CD4-positive, CD25-positive, alpha-beta regulatory T cell (primary cell): ENCODE results near the gene SNX33. TPM values are rescaled to one million over a fixed set of nuclear protein-coding genes. Genes with fewer than 3 reads are reported as not detected.
"Not testable (repeated sequence)": the region's sequence is repeated elsewhere in the genome, so short reads cannot be mapped to it uniquely, and the experiment has no call there.

ENCODE experiments used
- ATAC-seq, 2 donors: fragments of 150-1000 bp; cut with Tn5 transposase; one replicate each; pipeline ENCODE4 v1.10.0; 2021; ENCODE audit warnings: low read depth in 2 of 2, moderate number of reproducible peaks in 2 of 2, moderate library complexity in 1 of 2
- DNase-seq, 3 donors: peaks; one replicate each; pipeline versions ENCODE4 v3.0.0 to v3.0.0-alpha.2; 2012 to 2022; ENCODE audit warnings: mixed read lengths in 1 of 3
- H3K27ac ChIP-seq: one replicate; pipeline ENCODE4 v1.7.0; 2013; ENCODE audit warnings: mild to moderate bottlenecking, low read length; ENCODE audit not compliant: insufficient read depth, poor library complexity, severe bottlenecking
- H3K27me3 ChIP-seq: one replicate; pipeline ENCODE4 v1.7.0; 2013; ENCODE audit warnings: low read length; ENCODE audit not compliant: control insufficient read depth, insufficient read depth
- H3K36me3 ChIP-seq: one replicate; pipeline ENCODE4 v1.7.0; 2013; ENCODE audit warnings: mild to moderate bottlenecking, low read length, moderate library complexity; ENCODE audit not compliant: control insufficient read depth, insufficient read depth
- H3K4me1 ChIP-seq: 2 replicates; pipeline ENCODE4 v1.7.0; 2013; ENCODE audit warnings: mild to moderate bottlenecking, low read length; ENCODE audit not compliant: insufficient read depth, control insufficient read depth, poor library complexity, severe bottlenecking
- H3K4me3 ChIP-seq: one replicate; pipeline ENCODE4 v1.7.0; 2013; ENCODE audit warnings: low read depth, mild to moderate bottlenecking, low read length, moderate library complexity
- H3K9me3 ChIP-seq, 2 experiments: 1 replicate in 1 of 2; 2 replicates in 1 of 2; pipeline ENCODE4 v1.7.0; 2013; ENCODE audit warnings: low read length in 2 of 2, mild to moderate bottlenecking in 1 of 2, moderate library complexity in 1 of 2; ENCODE audit not compliant: control insufficient read depth in 2 of 2
- H3K27ac Mint-ChIP-seq, 3 donors: one replicate each; pipeline ENCODE4 v1.8.0; 2020 to 2022; ENCODE audit warnings: mild to moderate bottlenecking in 3 of 3, mixed read lengths in 3 of 3, moderate library complexity in 2 of 3
- H3K27me3 Mint-ChIP-seq: one replicate; pipeline ENCODE4 v1.8.0; 2022; ENCODE audit warnings: mild to moderate bottlenecking, mixed read lengths
- H3K36me3 Mint-ChIP-seq: one replicate; pipeline ENCODE4 v1.8.0; 2020; ENCODE audit warnings: mixed read lengths
- H3K4me1 Mint-ChIP-seq, 4 donors: one replicate each; pipeline ENCODE4 v1.8.0; 2020 to 2022; ENCODE audit warnings: mixed read lengths in 4 of 4, mild to moderate bottlenecking in 1 of 4
- H3K4me3 Mint-ChIP-seq, 4 donors: one replicate each; pipeline ENCODE4 v1.8.0; 2020 to 2022; ENCODE audit warnings: mild to moderate bottlenecking in 4 of 4, mixed read lengths in 4 of 4, moderate library complexity in 3 of 4
- H3K9me3 Mint-ChIP-seq, 7 donors: one replicate each; pipeline ENCODE4 v1.8.0; 2020 to 2022; ENCODE audit warnings: mixed read lengths in 7 of 7, mild to moderate bottlenecking in 3 of 7, moderate library complexity in 2 of 7
- polyA plus RNA-seq, 4 donors: library from polyadenylated mRNA; unstranded; fragments of 300-500 nt; fragmentation: Illumina TruSeq; gene quantifications; one replicate each; pipeline ENCODE4 v1.2.3, GENCODE V29; 2021
- total RNA-seq: library from RNA; stranded (reverse); gene quantifications from one replicate; pipeline ENCODE4 v1.2.3, GENCODE V29; 2022

The SNX33 gene
- total and polyA plus RNA-seq, 5 donors from 2014 or later, result 0.03 to 2.1 (median 0.78) TPM

DNA sequence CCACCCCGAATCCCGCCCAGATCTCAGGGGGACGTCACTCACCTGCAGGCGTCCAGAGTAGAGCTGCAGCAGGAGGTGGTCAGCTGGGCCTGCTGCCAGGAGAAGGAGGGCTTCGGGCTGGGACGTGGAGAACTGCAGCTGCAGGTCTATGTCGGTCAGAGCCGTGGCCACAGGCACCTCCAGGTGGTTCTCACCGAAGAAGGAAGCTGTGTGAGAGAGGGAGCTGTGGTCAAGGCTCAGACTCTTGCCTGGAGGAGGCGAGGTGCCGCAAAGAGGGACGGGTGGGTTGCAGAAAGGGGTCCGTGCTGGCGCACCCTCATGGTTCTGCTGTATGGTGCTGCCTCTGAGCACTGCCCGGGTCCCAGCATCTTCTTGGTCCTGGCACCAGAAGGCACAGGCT, 45.3 kb downstream of the SNX33 start:
- H3K4me3 ChIP-seq, H3K9me3 Mint-ChIP-seq, H3K27ac ChIP-seq, H3K27me3 ChIP-seq, H3K27ac Mint-ChIP-seq, H3K27me3 Mint-ChIP-seq, H3K9me3 ChIP-seq, DNase-seq, ATAC-seq, H3K36me3 Mint-ChIP-seq, H3K4me3 Mint-ChIP-seq, H3K36me3 ChIP-seq: not testable (repeated sequence)
- H3K4me1 Mint-ChIP-seq, result peaks cover 0 to 20% (median 9%) of the 10 kb centered on the region in 4 donors
- H3K4me1 ChIP-seq, result peaks cover 12% of the 10 kb centered on the region

GRCh38 chr15:75693501-75694240, 46.0 kb downstream of the SNX33 start:
- H3K4me1 ChIP-seq, result peaks cover 12% of the 10 kb centered on the region
- Mint-ChIP-seq H3K4me1 (peaks cover 0 to 20% (median 9%) of the 10 kb centered on the region in 4 donors), H3K9me3 (no peaks in the 10 kb centered on the region), H3K36me3 (peaks cover 4% of the 10 kb centered on the region), H3K4me3 (no peak overlapping the region), H3K27ac (no peak overlapping the region), H3K27me3 (peaks cover 4% of the 10 kb centered on the region)
- ATAC-seq (no peak), DNase-seq (no peak)
- H3K9me3 ChIP-seq, result no peaks in the 10 kb centered on the region
- no peak overlapping the region for H3K27ac ChIP-seq
- no peaks in the 10 kb centered on the region for H3K27me3 ChIP-seq
- no peak overlapping the region for H3K4me3 ChIP-seq
- no peaks in the 10 kb centered on the region for H3K36me3 ChIP-seq

GRCh38 chr15:75694241-75695182, 46.8 kb downstream of the SNX33 start:
- Mint-ChIP-seq H3K36me3 (peaks cover 4% of the 10 kb centered on the region), H3K4me3 (no peak overlapping the region), H3K27ac (no peak overlapping the region), H3K27me3 (peaks cover 4% of the 10 kb centered on the region), H3K9me3 (no peaks in the 10 kb centered on the region), H3K4me1 (peaks cover 0 to 20% (median 9%) of the 10 kb centered on the region in 4 donors)
- Histone ChIP-seq H3K4me1 (peaks cover 12% of the 10 kb centered on the region), H3K4me3 (no peak overlapping the region), H3K27me3 (no peaks in the 10 kb centered on the region), H3K9me3 (no peaks in the 10 kb centered on the region), H3K27ac (no peak overlapping the region), H3K36me3 (no peaks in the 10 kb centered on the region)
- ATAC-seq (no peak), DNase-seq (no peak)

DNA sequence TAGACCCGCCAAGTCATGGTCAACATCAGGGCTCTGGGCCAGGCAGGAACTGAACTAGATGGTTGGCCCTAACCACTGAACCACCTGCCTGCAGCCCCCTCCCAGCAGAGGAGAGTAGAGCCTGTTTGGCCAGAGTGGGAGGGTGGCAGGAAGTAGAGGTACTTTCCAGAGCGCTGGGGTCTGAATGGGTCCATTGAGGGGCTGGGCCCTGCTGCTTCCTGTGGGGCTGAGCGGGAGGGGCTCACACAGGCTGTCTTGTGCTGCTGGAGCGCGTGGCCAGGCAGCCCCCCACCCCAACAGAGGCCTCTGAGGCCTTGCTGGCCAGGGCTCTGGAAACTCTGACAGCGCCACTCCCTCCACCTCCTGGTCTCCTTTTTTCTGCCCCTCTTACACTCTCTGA, 47.5 kb downstream of the SNX33 start:
- no peak overlapping the region for H3K4me3 Mint-ChIP-seq
- H3K27ac ChIP-seq, result no peak overlapping the region
- H3K9me3 ChIP-seq, result no peaks in the 10 kb centered on the region
- no peak for ATAC-seq
- peaks cover 4% of the 10 kb centered on the region for H3K27me3 Mint-ChIP-seq
- DNase-seq, result peak in 1 of 3 donors; percentile 20
- H3K36me3 Mint-ChIP-seq, result peaks cover 4% of the 10 kb centered on the region
- no peaks in the 10 kb centered on the region for H3K27me3 ChIP-seq
- H3K4me1 Mint-ChIP-seq, result peaks cover 0 to 20% (median 9%) of the 10 kb centered on the region in 4 donors
- H3K36me3 ChIP-seq, result no peaks in the 10 kb centered on the region
- H3K27ac Mint-ChIP-seq, result peak overlapping the region in 1 of 3 donors; percentile 86
- H3K4me3 ChIP-seq, result no peak overlapping the region
- peaks cover 12% of the 10 kb centered on the region for H3K4me1 ChIP-seq
- no peaks in the 10 kb centered on the region for H3K9me3 Mint-ChIP-seq

- H3K4me3 ChIP-seq, result no peak overlapping the region
- ATAC-seq, result no peak
- H3K9me3 Mint-ChIP-seq, result no peaks in the 10 kb centered on the region
Observed at GRCh38 chr15:75695634-75696310, 48.1 kb downstream of the SNX33 start.

GRCh38 chr15:75696311-75696720, 48.6 kb downstream of the SNX33 start:
- DNase-seq (no peak), ATAC-seq (no peak)
- H3K4me1 Mint-ChIP-seq, result peaks cover 0 to 20% (median 9%) of the 10 kb centered on the region in 4 donors
- Histone ChIP-seq H3K27ac (no peak overlapping the region), H3K4me3 (no peak overlapping the region), H3K27me3 (no peaks in the 10 kb centered on the region), H3K4me1 (peaks cover 12% of the 10 kb centered on the region), H3K9me3 (no peaks in the 10 kb centered on the region), H3K36me3 (no peaks in the 10 kb centered on the region)
- H3K9me3 Mint-ChIP-seq, result no peaks in the 10 kb centered on the region
- H3K4me3 Mint-ChIP-seq, result peak overlapping the region in 2 of 4 donors; percentile 30 to 38
- peaks cover 4% of the 10 kb centered on the region for H3K27me3 Mint-ChIP-seq
- peaks cover 4% of the 10 kb centered on the region for H3K36me3 Mint-ChIP-seq
- H3K27ac Mint-ChIP-seq, result peak overlapping the region in 2 of 3 donors; percentile 55 to 68

More at GRCh38 chr15:75695634-75696310, 48.1 kb downstream of the SNX33 start:
- peaks cover 4% of the 10 kb centered on the region for H3K27me3 Mint-ChIP-seq
- peak in 1 of 3 donors; percentile 8 for DNase-seq
- peaks cover 4% of the 10 kb centered on the region for H3K36me3 Mint-ChIP-seq
- no peaks in the 10 kb centered on the region for H3K9me3 ChIP-seq
- H3K27ac ChIP-seq, result no peak overlapping the region
- peaks cover 0 to 20% (median 9%) of the 10 kb centered on the region in 4 donors for H3K4me1 Mint-ChIP-seq
- no peaks in the 10 kb centered on the region for H3K36me3 ChIP-seq
- peak overlapping the region in 2 of 4 donors; percentile 30 to 38 for H3K4me3 Mint-ChIP-seq
- peak overlapping the region in 2 of 3 donors; percentile 55 to 68 for H3K27ac Mint-ChIP-seq
- H3K27me3 ChIP-seq, result no peaks in the 10 kb centered on the region
- peaks cover 12% of the 10 kb centered on the region for H3K4me1 ChIP-seq

GRCh38 chr15:75696854-75697259, 49.1 kb downstream of the SNX33 start:
- peaks cover 0 to 20% (median 9%) of the 10 kb centered on the region in 4 donors for H3K4me1 Mint-ChIP-seq
- Histone ChIP-seq H3K27ac (no peak overlapping the region), H3K9me3 (no peaks in the 10 kb centered on the region), H3K4me3 (no peak overlapping the region), H3K4me1 (peaks cover 12% of the 10 kb centered on the region), H3K27me3 (no peaks in the 10 kb centered on the region), H3K36me3 (no peaks in the 10 kb centered on the region)
- no peak overlapping the region for H3K4me3 Mint-ChIP-seq
- no peak overlapping the region for H3K27ac Mint-ChIP-seq
- ATAC-seq (no peak), DNase-seq (no peak)
- peaks cover 4% of the 10 kb centered on the region for H3K36me3 Mint-ChIP-seq
- H3K9me3 Mint-ChIP-seq, result no peaks in the 10 kb centered on the region
- H3K27me3 Mint-ChIP-seq, result peaks cover 4% of the 10 kb centered on the region
